Neuron (in vitro differentiated cells): Measurements from ENCODE around the gene RALA.

Experiments used
- H2AFZ ChIP-seq: one replicate; pipeline ENCODE4 v1.6.1; 2013; ENCODE audit warnings: low read depth, mild to moderate bottlenecking, inconsistent platforms, low read length, moderate library complexity
- H3K27me3 ChIP-seq: one replicate; pipeline ENCODE4 v1.6.1; 2013; ENCODE audit warnings: low read length; ENCODE audit not compliant: insufficient read depth
- H3K36me3 ChIP-seq: one replicate; pipeline ENCODE4 v1.6.1; 2013; ENCODE audit warnings: low read length; ENCODE audit not compliant: insufficient read depth
- H3K4me1 ChIP-seq: one replicate; pipeline ENCODE4 v1.6.1; 2013; ENCODE audit warnings: low read length; ENCODE audit not compliant: insufficient read depth
- H3K4me3 ChIP-seq: 2 replicates; pipeline ENCODE4 v1.5.1; 2013; ENCODE audit warnings: mild to moderate bottlenecking, low read length, moderate library complexity
- H3K9me3 ChIP-seq: one replicate; pipeline ENCODE4 v1.6.1; 2013; ENCODE audit warnings: low read length

RALA gene

GRCh38 chr7:39637963-39638485, 14.7 kb downstream of the RALA start:
- H3K27me3 ChIP-seq, result no peaks in the 10 kb centered on the region
- no peak overlapping the region for H2AFZ ChIP-seq
- peaks cover 5% of the 10 kb centered on the region for H3K4me1 ChIP-seq
- H3K9me3 ChIP-seq, result no peaks in the 10 kb centered on the region
- H3K36me3 ChIP-seq, result peaks cover 5% of the 10 kb centered on the region
- no peak overlapping the region for H3K4me3 ChIP-seq

GRCh38 chr7:39642896-39643295, 19.5 kb downstream of the RALA start:
- peaks cover 5% of the 10 kb centered on the region for H3K4me1 ChIP-seq
- no peak overlapping the region for H2AFZ ChIP-seq
- H3K9me3 ChIP-seq, result no peaks in the 10 kb centered on the region
- no peaks in the 10 kb centered on the region for H3K27me3 ChIP-seq
- H3K36me3 ChIP-seq, result no peaks in the 10 kb centered on the region
- no peak overlapping the region for H3K4me3 ChIP-seq

GRCh38 chr7:39644170-39644569, 20.8 kb downstream of the RALA start:
- Histone ChIP-seq H3K4me1 (peaks cover 5% of the 10 kb centered on the region), H3K4me3 (no peak overlapping the region), H2AFZ (no peak overlapping the region), H3K36me3 (no peaks in the 10 kb centered on the region), H3K27me3 (no peaks in the 10 kb centered on the region), H3K9me3 (peaks cover 2% of the 10 kb centered on the region)

GRCh38 chr7:39645482-39646407, 22.4 kb downstream of the RALA start:
- Histone ChIP-seq H3K36me3 (no peaks in the 10 kb centered on the region), H3K27me3 (no peaks in the 10 kb centered on the region), H3K4me3 (no peak overlapping the region), H2AFZ (no peak overlapping the region), H3K4me1 (peaks cover 5% of the 10 kb centered on the region), H3K9me3 (peaks cover 2% of the 10 kb centered on the region)

- H2AFZ ChIP-seq, result no peak overlapping the region
- no peaks in the 10 kb centered on the region for H3K36me3 ChIP-seq
These were observed 24.4 kb downstream of the RALA start for GRCh38 chr7:39647816-39648215.

GRCh38 chr7:39650676-39651075, 27.3 kb downstream of the RALA start:
- no peaks in the 10 kb centered on the region for H3K36me3 ChIP-seq

More at GRCh38 chr7:39647816-39648215, 24.4 kb downstream of the RALA start:
- H3K9me3 ChIP-seq, result peaks cover 2% of the 10 kb centered on the region
- H3K4me1 ChIP-seq, result no peaks in the 10 kb centered on the region
- no peaks in the 10 kb centered on the region for H3K27me3 ChIP-seq
- no peak overlapping the region for H3K4me3 ChIP-seq

GRCh38 chr7:39651265-39651664, 27.9 kb downstream of the RALA start:
- Histone ChIP-seq H3K4me1 (no peaks in the 10 kb centered on the region), H3K4me3 (no peak overlapping the region), H3K27me3 (no peaks in the 10 kb centered on the region), H3K36me3 (no peaks in the 10 kb centered on the region), H2AFZ (no peak overlapping the region), H3K9me3 (peaks cover 3% of the 10 kb centered on the region)

More at GRCh38 chr7:39650676-39651075, 27.3 kb downstream of the RALA start:
- Histone ChIP-seq H3K4me3 (no peak overlapping the region), H2AFZ (no peak overlapping the region), H3K27me3 (no peaks in the 10 kb centered on the region), H3K9me3 (peaks cover 3% of the 10 kb centered on the region), H3K4me1 (no peaks in the 10 kb centered on the region)

GRCh38 chr7:39656415-39656814, 33.0 kb downstream of the RALA start:
- Histone ChIP-seq H3K4me3 (no peak overlapping the region), H3K36me3 (no peaks in the 10 kb centered on the region), H3K27me3 (no peaks in the 10 kb centered on the region), H2AFZ (no peak overlapping the region), H3K4me1 (no peaks in the 10 kb centered on the region), H3K9me3 (peaks cover 4% of the 10 kb centered on the region)

- H3K27me3 ChIP-seq, result no peaks in the 10 kb centered on the region
- no peaks in the 10 kb centered on the region for H3K36me3 ChIP-seq
- H3K9me3 ChIP-seq, result peaks cover 22% of the 10 kb centered on the region
- no peaks in the 10 kb centered on the region for H3K4me1 ChIP-seq
- H2AFZ ChIP-seq, result no peak overlapping the region
- no peak overlapping the region for H3K4me3 ChIP-seq
These were observed 36.1 kb downstream of the RALA start for GRCh38 chr7:39659356-39660013.

GRCh38 chr7:39661960-39662359, 38.6 kb downstream of the RALA start:
- Histone ChIP-seq H2AFZ (no peak overlapping the region), H3K4me3 (no peak overlapping the region), H3K9me3 (peaks cover 21% of the 10 kb centered on the region), H3K27me3 (no peaks in the 10 kb centered on the region), H3K36me3 (no peaks in the 10 kb centered on the region), H3K4me1 (peaks cover 9% of the 10 kb centered on the region)

- H2AFZ ChIP-seq, result no peak overlapping the region
- H3K36me3 ChIP-seq, result no peaks in the 10 kb centered on the region
- H3K9me3 ChIP-seq, result peaks cover 21% of the 10 kb centered on the region
- no peak overlapping the region for H3K4me3 ChIP-seq
- no peaks in the 10 kb centered on the region for H3K27me3 ChIP-seq
- peaks cover 9% of the 10 kb centered on the region for H3K4me1 ChIP-seq
These were observed 39.9 kb downstream of the RALA start for GRCh38 chr7:39663263-39663662.

GRCh38 chr7:39664057-39664456, 40.7 kb downstream of the RALA start:
- peaks cover 9% of the 10 kb centered on the region for H3K4me1 ChIP-seq
- H3K36me3 ChIP-seq, result peaks cover under 1% of the 10 kb centered on the region
- H3K9me3 ChIP-seq, result peaks cover 21% of the 10 kb centered on the region
- no peak overlapping the region for H2AFZ ChIP-seq
- no peaks in the 10 kb centered on the region for H3K27me3 ChIP-seq
- no peak overlapping the region for H3K4me3 ChIP-seq

- Histone ChIP-seq H3K4me1 (peaks cover 9% of the 10 kb centered on the region), H2AFZ (no peak overlapping the region), H3K36me3 (peaks cover 2% of the 10 kb centered on the region), H3K4me3 (no peak overlapping the region), H3K9me3 (peaks cover 21% of the 10 kb centered on the region), H3K27me3 (no peaks in the 10 kb centered on the region)
These were observed 41.2 kb downstream of the RALA start for GRCh38 chr7:39664585-39664984.
